Tibial artery (tissue), 4 donors: ENCODE measurements around the gene MRTFB.

Experiments
- DNase-seq, 2 donors: peaks; one replicate each; pipeline ENCODE4 v3.0.0-alpha.2; 2019
- H3K27ac ChIP-seq, 2 donors: fragments of 200-600 bp; sonication (generic) in 1 of 2; 1 replicate in 1 of 2; 2 replicates in 1 of 2; pipeline ENCODE4 v1.5.1; 2018 to 2019; ENCODE audit warnings: mild to moderate bottlenecking in 1 of 2
- H3K27me3 ChIP-seq, 2 donors: fragments of 200-600 bp; sonication (generic) in 1 of 2; one replicate each; pipeline versions ENCODE4 v1.5.1 to v1.6.0; 2016 to 2019
- H3K36me3 ChIP-seq, 3 donors: fragments of 200-600 bp; sonication (generic) in 2 of 3; one replicate each; pipeline ENCODE4 v1.5.1; 2016 to 2019; ENCODE audit warnings: mild to moderate bottlenecking in 2 of 3
- H3K4me1 ChIP-seq, 4 donors: fragments of 200-600 bp; sonication (generic) in 2 of 4; 1 replicate in 3 of 4; 2 replicates in 1 of 4; pipeline ENCODE4 v1.5.1; 2016 to 2019
- H3K4me3 ChIP-seq, 2 donors: fragments of 200-600 bp; sonication (generic) in 1 of 2; 1 replicate in 1 of 2; 2 replicates in 1 of 2; pipeline ENCODE4 v1.5.1; 2018 to 2019; ENCODE audit warnings: mild to moderate bottlenecking in 2 of 2
- H3K9me3 ChIP-seq, 3 donors: fragments of 200-600 bp; sonication (generic) in 1 of 3; one replicate each; pipeline ENCODE4 v1.5.1; 2016 to 2019
- intact Hi-C: fragments of 100-400 bp; cut with DNase I; formaldehyde crosslinking; loops from one replicate; pipeline ENCODE4 v1.15.0; 2023; ENCODE audit warnings: low total_unique reads
- TF ChIP-seq, protein P1 (sequence below), 2 experiments: fragments of 200-600 bp in 1 of 2; fragments of 450-650 bp in 1 of 2; IDR thresholded peaks; one replicate each; pipeline ENCODE4 v1.5.1; 2017 to 2019; ENCODE audit warnings: antibody characterized with exemption in 2 of 2, mild to moderate bottlenecking in 1 of 2, moderate library complexity in 1 of 2

Gene MRTFB

DNA sequence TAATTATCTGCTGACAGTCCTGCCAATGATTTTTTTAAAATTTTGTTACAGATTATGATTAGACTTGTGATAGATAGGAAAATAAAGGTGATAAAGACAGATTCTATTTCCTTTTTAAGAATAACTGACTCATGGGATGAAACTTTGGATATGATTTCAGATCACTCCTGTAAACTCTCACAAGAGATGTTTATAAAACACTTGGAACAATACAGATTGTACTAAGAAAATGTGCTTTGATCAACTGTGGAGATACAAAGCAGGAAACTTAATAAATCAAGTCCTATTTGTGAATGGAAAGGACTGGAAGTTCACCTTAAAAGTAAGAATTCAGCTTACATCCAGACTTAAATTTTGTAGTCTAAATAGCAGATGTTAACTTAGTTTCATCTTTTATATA lies 21.4 kb downstream of the MRTFB start:
- Histone ChIP-seq H3K36me3 (no peaks in the 10 kb centered on the region), H3K27me3 (no peaks in the 10 kb centered on the region), H3K9me3 (no peaks in the 10 kb centered on the region), H3K27ac (no peak overlapping the region), H3K4me1 (peaks cover 0 to 35% (median 26%) of the 10 kb centered on the region in 4 donors), H3K4me3 (no peak overlapping the region)
- TF ChIP-seq, protein P1, sequence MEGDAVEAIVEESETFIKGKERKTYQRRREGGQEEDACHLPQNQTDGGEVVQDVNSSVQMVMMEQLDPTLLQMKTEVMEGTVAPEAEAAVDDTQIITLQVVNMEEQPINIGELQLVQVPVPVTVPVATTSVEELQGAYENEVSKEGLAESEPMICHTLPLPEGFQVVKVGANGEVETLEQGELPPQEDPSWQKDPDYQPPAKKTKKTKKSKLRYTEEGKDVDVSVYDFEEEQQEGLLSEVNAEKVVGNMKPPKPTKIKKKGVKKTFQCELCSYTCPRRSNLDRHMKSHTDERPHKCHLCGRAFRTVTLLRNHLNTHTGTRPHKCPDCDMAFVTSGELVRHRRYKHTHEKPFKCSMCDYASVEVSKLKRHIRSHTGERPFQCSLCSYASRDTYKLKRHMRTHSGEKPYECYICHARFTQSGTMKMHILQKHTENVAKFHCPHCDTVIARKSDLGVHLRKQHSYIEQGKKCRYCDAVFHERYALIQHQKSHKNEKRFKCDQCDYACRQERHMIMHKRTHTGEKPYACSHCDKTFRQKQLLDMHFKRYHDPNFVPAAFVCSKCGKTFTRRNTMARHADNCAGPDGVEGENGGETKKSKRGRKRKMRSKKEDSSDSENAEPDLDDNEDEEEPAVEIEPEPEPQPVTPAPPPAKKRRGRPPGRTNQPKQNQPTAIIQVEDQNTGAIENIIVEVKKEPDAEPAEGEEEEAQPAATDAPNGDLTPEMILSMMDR (IDR thresholded peaks at IDR 0.05) = no peak
- intact Hi-C loops = no loop called here
- DNase-seq = no peak

- TF ChIP-seq, protein P1 (IDR thresholded peaks at IDR 0.05) = no peak
- intact Hi-C loops = no loop called here
- Histone ChIP-seq H3K9me3 (no peaks in the 10 kb centered on the region), H3K27ac (no peak overlapping the region), H3K27me3 (no peaks in the 10 kb centered on the region), H3K36me3 (no peaks in the 10 kb centered on the region), H3K4me3 (no peak overlapping the region), H3K4me1 (peaks cover 0 to 31% (median 12%) of the 10 kb centered on the region in 4 donors)
- no peak for DNase-seq
Measured at GRCh38 chr16:14095883-14096551, 24.9 kb downstream of the MRTFB start.

DNA sequence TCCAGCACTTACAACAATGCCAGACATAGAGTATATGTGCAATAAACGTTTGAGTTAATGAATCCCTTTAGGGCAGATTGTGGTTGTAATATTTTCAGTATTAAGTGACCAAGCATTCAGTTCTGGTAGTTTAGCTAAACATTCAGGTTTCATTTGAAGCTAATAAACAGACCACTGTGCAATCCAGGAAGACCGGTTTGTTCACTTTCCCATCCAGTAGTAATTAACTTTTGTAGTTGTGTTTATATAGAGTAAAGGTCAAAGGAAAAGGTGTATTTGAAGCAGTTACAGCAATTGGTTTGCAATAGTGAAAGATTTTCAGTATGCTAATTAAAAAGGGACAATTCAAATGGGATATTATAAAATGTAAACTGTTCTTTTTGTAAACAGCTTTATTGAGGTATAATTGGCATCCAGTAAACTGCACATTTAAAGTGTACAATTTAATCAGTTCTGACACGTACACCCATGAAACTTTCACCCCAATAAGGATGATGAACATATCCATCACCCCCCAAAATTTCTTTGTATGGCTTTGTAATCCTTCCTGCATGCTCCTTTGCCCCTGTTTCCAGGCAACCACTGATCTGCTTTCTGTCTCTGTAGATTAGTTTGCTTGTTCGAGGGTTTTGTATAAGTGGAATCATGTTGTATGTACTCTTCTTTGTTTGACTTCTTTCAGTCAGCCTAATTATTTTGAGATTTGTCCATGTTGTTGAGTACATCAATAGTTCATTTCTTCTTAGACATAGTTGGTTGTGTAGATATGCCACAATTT lies 26.3 kb downstream of the MRTFB start:
- no peaks in the 10 kb centered on the region for H3K9me3 ChIP-seq
- TF ChIP-seq, protein P1 (IDR thresholded peaks at IDR 0.05) = no peak
- H3K27me3 ChIP-seq = no peaks in the 10 kb centered on the region
- H3K4me1 ChIP-seq = peaks cover 0 to 43% (median 10%) of the 10 kb centered on the region in 4 donors
- intact Hi-C loops = no loop called here
- H3K27ac ChIP-seq = no peak overlapping the region
- no peak overlapping the region for H3K4me3 ChIP-seq
- no peak for DNase-seq
- no peaks in the 10 kb centered on the region for H3K36me3 ChIP-seq

- H3K9me3 ChIP-seq = no peaks in the 10 kb centered on the region
- H3K4me3 ChIP-seq = no peak overlapping the region
- no peak overlapping the region for H3K27ac ChIP-seq
- no peaks in the 10 kb centered on the region for H3K27me3 ChIP-seq
- no peaks in the 10 kb centered on the region for H3K36me3 ChIP-seq
- TF ChIP-seq, protein P1 (IDR thresholded peaks at IDR 0.05) = no peak
- intact Hi-C loops = no loop called here
- H3K4me1 ChIP-seq = peaks cover 0 to 46% (median 14%) of the 10 kb centered on the region in 4 donors
- DNase-seq = no peak
Measured at GRCh38 chr16:14098081-14098480, 27.0 kb downstream of the MRTFB start.

DNA sequence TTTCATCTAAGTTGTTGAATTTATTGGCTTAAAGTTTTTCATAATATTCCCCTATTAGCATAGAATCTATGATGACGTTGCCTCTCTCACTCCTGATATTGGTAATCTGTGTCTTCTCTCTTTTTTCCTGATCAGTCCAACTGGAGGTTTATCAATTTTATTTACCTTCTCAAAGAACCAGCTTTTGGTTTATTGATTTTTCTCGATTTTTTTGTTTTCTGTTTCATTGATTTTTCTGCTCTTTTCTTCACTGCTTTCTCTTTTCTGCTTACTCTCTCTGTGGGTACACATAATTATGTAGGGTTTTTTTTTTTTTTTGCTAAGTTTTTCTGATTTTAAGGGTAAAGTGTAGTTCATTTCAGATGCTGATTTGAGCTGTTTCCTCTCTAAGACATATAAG lies 29.7 kb downstream of the MRTFB start:
- Histone ChIP-seq H3K4me1 (peaks cover 0 to 61% (median 17%) of the 10 kb centered on the region in 4 donors), H3K27ac (no peak overlapping the region), H3K27me3 (no peaks in the 10 kb centered on the region), H3K36me3 (no peaks in the 10 kb centered on the region), H3K9me3 (no peaks in the 10 kb centered on the region), H3K4me3 (no peak overlapping the region)
- intact Hi-C loops = no loop called here
- DNase-seq = no peak
- TF ChIP-seq, protein P1 (IDR thresholded peaks at IDR 0.05) = no peak
